ENCODE data around the gene UCP3.

Gene UCP3

GRCh38 chr11:74004046-74004695 lies 4.7 kb downstream of the UCP3 start:
- Histone ChIP-seq H3K9ac (ENCODE audit: low read length) (no peak overlapping the region), H3K4me2 (ENCODE audit: low read length) (no peak overlapping the region), H4K20me1 (ENCODE audit: insufficient read depth, low read length) (no peaks in the 10 kb centered on the region), H3K4me3 (ENCODE audit: low read length) (no peak overlapping the region), H3K9me3 (ENCODE audit: insufficient read depth, low read length) (no peaks in the 10 kb centered on the region), H3K4me1 (ENCODE audit: low read length) (peaks cover 11% of the 10 kb centered on the region), H3K36me3 (replicated peaks; ENCODE audit: low read depth, low read length) (no peaks in the 10 kb centered on the region), H3K79me2 (ENCODE audit: low read length) (no peaks in the 10 kb centered on the region), H2AFZ (ENCODE audit: low read depth, low read length) (no peak overlapping the region), H3K27ac (ENCODE audit: low read length) (no peak overlapping the region), H3K27me3 (ENCODE audit: low read depth, low read length) (no peaks in the 10 kb centered on the region)
- TF ChIP-seq CTCF (IDR thresholded peaks at IDR 0.05; ENCODE audit: low read depth, low read length) (no peak), EZH2phosphoT487 (IDR thresholded peaks at IDR 0.05; ENCODE audit: low read depth) (no peak)

DNA sequence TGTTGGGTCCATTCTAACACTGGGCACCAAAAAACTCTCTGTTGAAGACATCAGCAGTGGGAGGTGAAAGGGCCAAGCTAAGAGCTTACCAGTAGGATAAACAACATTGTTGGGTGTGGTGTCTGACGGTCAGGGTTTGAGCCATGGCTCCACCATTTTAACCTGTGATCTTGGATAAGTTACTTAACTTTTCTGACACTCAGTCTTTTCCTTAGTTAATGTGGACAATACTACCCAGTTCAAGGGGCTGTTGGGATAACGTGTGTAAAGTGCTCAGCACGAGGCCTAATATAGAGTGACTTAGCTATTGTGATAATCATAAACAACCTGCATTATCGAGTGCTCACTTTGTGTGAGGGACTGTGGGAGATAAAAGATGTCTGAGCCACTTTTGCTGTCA lies 6.1 kb downstream of the UCP3 start:
- no peak overlapping the region for H3K4me3 ChIP-seq (ENCODE audit: low read length)
- H3K9me3 ChIP-seq (ENCODE audit: insufficient read depth, low read length) = no peaks in the 10 kb centered on the region

GRCh38 chr11:74001822-74002286 lies 7.0 kb downstream of the UCP3 start:
- H3K4me3 ChIP-seq (ENCODE audit: low read length) = no peak overlapping the region
- no peaks in the 10 kb centered on the region for H3K79me2 ChIP-seq (ENCODE audit: low read length)
- no peak overlapping the region for H3K9ac ChIP-seq (ENCODE audit: low read length)
- no peak overlapping the region for H3K4me2 ChIP-seq (ENCODE audit: low read length)
- no peaks in the 10 kb centered on the region for H3K9me3 ChIP-seq (ENCODE audit: insufficient read depth, low read length)
- no peaks in the 10 kb centered on the region for H3K27me3 ChIP-seq (ENCODE audit: low read depth, low read length)
- no peak overlapping the region for H3K27ac ChIP-seq (ENCODE audit: low read length)
- no peaks in the 10 kb centered on the region for H3K36me3 ChIP-seq (replicated peaks; ENCODE audit: low read depth, low read length)
- no peak for TF ChIP-seq CTCF (IDR thresholded peaks at IDR 0.05; ENCODE audit: low read depth, low read length)
- H3K4me1 ChIP-seq (ENCODE audit: low read length) = peaks cover 20% of the 10 kb centered on the region
- no peak overlapping the region for H2AFZ ChIP-seq (ENCODE audit: low read depth, low read length)
- H4K20me1 ChIP-seq (ENCODE audit: insufficient read depth, low read length) = no peaks in the 10 kb centered on the region

More for the DNA sequence above, 6.1 kb downstream of the UCP3 start:
- peaks cover 11% of the 10 kb centered on the region for H3K4me1 ChIP-seq (ENCODE audit: low read length)
- no peaks in the 10 kb centered on the region for H3K79me2 ChIP-seq (ENCODE audit: low read length)
- H3K9ac ChIP-seq (ENCODE audit: low read length) = no peak overlapping the region
- no peak overlapping the region for H2AFZ ChIP-seq (ENCODE audit: low read depth, low read length)
- H3K4me2 ChIP-seq (ENCODE audit: low read length) = no peak overlapping the region
- H3K27me3 ChIP-seq (ENCODE audit: low read depth, low read length) = no peaks in the 10 kb centered on the region
- H3K27ac ChIP-seq (ENCODE audit: low read length) = no peak overlapping the region
- no peaks in the 10 kb centered on the region for H4K20me1 ChIP-seq (ENCODE audit: insufficient read depth, low read length)
- TF ChIP-seq CTCF (IDR thresholded peaks at IDR 0.05; ENCODE audit: low read depth, low read length) (no peak), EZH2phosphoT487 (IDR thresholded peaks at IDR 0.05; ENCODE audit: low read depth) (no peak)
- H3K36me3 ChIP-seq (replicated peaks; ENCODE audit: low read depth, low read length) = no peaks in the 10 kb centered on the region

DNA sequence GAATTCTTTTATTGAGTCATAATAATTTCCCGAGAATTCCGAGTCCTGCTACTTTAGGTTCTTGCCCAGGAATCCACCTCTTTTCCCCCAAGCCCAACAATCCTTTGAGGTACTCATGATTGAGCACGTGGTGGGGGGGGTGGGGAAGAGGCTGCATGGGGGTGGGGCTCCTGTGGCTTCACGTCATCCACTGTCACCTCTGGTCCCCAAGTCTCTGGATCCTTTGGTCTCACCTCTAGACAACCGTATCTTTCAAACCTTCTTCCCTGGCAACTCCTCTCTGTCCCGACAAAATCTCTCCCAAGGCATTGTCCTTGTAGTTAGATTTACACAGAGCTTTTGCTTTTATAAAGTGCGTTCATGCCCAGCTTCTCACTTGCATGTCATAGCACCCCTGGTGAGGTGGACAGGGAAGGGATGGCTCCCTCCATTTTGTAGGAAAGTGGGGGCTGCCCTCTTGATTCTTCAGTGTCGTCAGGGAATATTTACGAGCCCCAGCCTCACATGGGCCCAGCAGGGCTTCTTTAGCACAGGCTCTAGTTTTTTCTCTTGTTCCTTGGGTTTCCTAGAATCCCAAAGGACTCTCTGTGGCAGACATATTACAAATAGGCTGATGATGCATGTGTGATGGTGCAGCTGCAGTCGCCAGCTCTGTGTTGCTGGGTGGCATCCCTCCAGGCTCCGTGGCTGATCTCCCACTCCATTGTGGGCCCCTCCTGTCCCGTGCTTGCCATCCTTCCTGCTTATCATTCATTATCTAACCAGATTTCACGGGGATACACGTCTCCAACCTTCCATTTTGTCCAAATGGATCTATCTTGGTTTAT lies 8.4 kb downstream of the UCP3 start:
- Histone ChIP-seq H3K9ac (ENCODE audit: low read length) (no peak overlapping the region), H3K9me3 (ENCODE audit: insufficient read depth, low read length) (no peaks in the 10 kb centered on the region), H3K27ac (ENCODE audit: low read length) (no peak overlapping the region), H3K27me3 (ENCODE audit: low read depth, low read length) (no peaks in the 10 kb centered on the region), H3K36me3 (replicated peaks; ENCODE audit: low read depth, low read length) (no peaks in the 10 kb centered on the region), H4K20me1 (ENCODE audit: insufficient read depth, low read length) (no peaks in the 10 kb centered on the region), H2AFZ (ENCODE audit: low read depth, low read length) (no peak overlapping the region), H3K4me3 (ENCODE audit: low read length) (no peak overlapping the region), H3K4me1 (ENCODE audit: low read length) (peaks cover 33% of the 10 kb centered on the region), H3K79me2 (ENCODE audit: low read length) (no peaks in the 10 kb centered on the region), H3K4me2 (ENCODE audit: low read length) (no peak overlapping the region)
- TF ChIP-seq EZH2phosphoT487 (IDR thresholded peaks at IDR 0.05; ENCODE audit: low read depth) = no peak
- no peak for TF ChIP-seq CTCF (IDR thresholded peaks at IDR 0.05; ENCODE audit: low read depth, low read length)
